WTC11 (cell line): Measurements from ENCODE around the gene NDUFA13. TPM values are rescaled to one million over a fixed set of nuclear protein-coding genes. Genes with fewer than 3 reads are reported as not detected.

Experiments used
- ATAC-seq: fragments of 200-7000 bp; cut with Tn5 transposase; 2 replicates; pipeline ENCODE4 v1.10.0; 2021; ENCODE audit warnings: mild to moderate bottlenecking, moderate library complexity
- CTCF ChIA-PET: fragments of 300-600 bp; sonication (Branson Sonifier 250); formaldehyde crosslinking; loops from one replicate; lab custom pipeline; 2021; ENCODE audit warnings: antibody characterized with exemption; lab: Charles Lee
- POLR2A ChIA-PET: fragments of 350-600 bp; sonication (Branson Sonifier 250); formaldehyde crosslinking; loops from one replicate; lab custom pipeline; 2021; ENCODE audit warnings: antibody characterized with exemption; lab: Charles Lee
- DNase-seq: peaks from one replicate; pipeline ENCODE4 v3.0.0; 2021; ENCODE audit warnings: low spot score
- H3K27ac Mint-ChIP-seq: 2 replicates; pipeline ENCODE4 v1.8.0; 2021; ENCODE audit warnings: mixed read lengths
- H3K27me3 Mint-ChIP-seq: 2 replicates; pipeline ENCODE4 v1.8.0; 2021; ENCODE audit warnings: low read depth, mild to moderate bottlenecking, moderate library complexity, mixed read lengths
- H3K36me3 Mint-ChIP-seq: 2 replicates; pipeline ENCODE4 v1.8.0; 2021; ENCODE audit warnings: mixed read lengths
- H3K4me1 Mint-ChIP-seq: 2 replicates; pipeline ENCODE4 v1.8.0; 2022; ENCODE audit warnings: mixed read lengths
- H3K4me3 Mint-ChIP-seq: 2 replicates; pipeline ENCODE4 v1.8.0; 2021; ENCODE audit warnings: mild to moderate bottlenecking, moderate library complexity, mixed read lengths
- H3K9me3 Mint-ChIP-seq: 2 replicates; pipeline ENCODE4 v1.8.0; 2021; ENCODE audit warnings: mixed read lengths
- CBFB ChIP-seq: sonication (generic); formaldehyde crosslinking; IDR thresholded peaks from 2 replicates; pipeline ENCODE4 v1.8.1; 2022; ENCODE audit warnings: mild to moderate bottlenecking, low read depth, missing genetic modification reagents
- CREM ChIP-seq: sonication (generic); formaldehyde crosslinking; IDR thresholded peaks from 2 replicates; pipeline ENCODE4 v1.8.1; 2022; ENCODE audit warnings: mild to moderate bottlenecking, missing genetic modification reagents, moderate library complexity
- GTF2I ChIP-seq: fragments of 250-450 bp; sonication (Bioruptor Pico); conservative IDR thresholded peaks from 2 replicates; pipeline ENCODE4 v1.4.0; 2021; ENCODE audit warnings: mild to moderate bottlenecking
- KAT7 ChIP-seq: sonication (generic); formaldehyde crosslinking; IDR thresholded peaks from 2 replicates; pipeline ENCODE4 v1.8.1; 2023; ENCODE audit warnings: missing genetic modification reagents, mild to moderate bottlenecking, borderline replicate concordance
- MXD4 ChIP-seq: fragments of 250-450 bp; sonication (Bioruptor Pico); IDR thresholded peaks from 2 replicates; pipeline ENCODE4 v1.8.0; 2021; ENCODE audit warnings: mild to moderate bottlenecking, moderate library complexity, borderline replicate concordance
- MYBL2 ChIP-seq: sonication (generic); formaldehyde crosslinking; IDR thresholded peaks from 2 replicates; pipeline ENCODE4 v1.8.1; 2023; ENCODE audit warnings: mild to moderate bottlenecking, moderate library complexity, missing genetic modification reagents
- NFE2L1 ChIP-seq: sonication (generic); formaldehyde crosslinking; IDR thresholded peaks from 2 replicates; pipeline ENCODE4 v1.8.1; 2023; ENCODE audit warnings: missing genetic modification reagents
- PRRX2 ChIP-seq: fragments of 250-450 bp; sonication (Bioruptor Pico); IDR thresholded peaks from 2 replicates; pipeline ENCODE4 v1.8.0; 2021; ENCODE audit warnings: mild to moderate bottlenecking
- SP1 ChIP-seq: sonication (generic); formaldehyde crosslinking; conservative IDR thresholded peaks from 2 replicates; pipeline ENCODE4 v1.8.1; 2022; ENCODE audit warnings: missing genetic modification reagents
- ZBTB21 ChIP-seq: sonication (generic); formaldehyde crosslinking; IDR thresholded peaks from 2 replicates; pipeline ENCODE4 v1.8.1; 2023; ENCODE audit warnings: mild to moderate bottlenecking, missing genetic modification reagents, borderline replicate concordance
- ZNF396 ChIP-seq: fragments of 250-450 bp; sonication (Bioruptor Pico); IDR thresholded peaks from 2 replicates; pipeline ENCODE4 v1.8.0; 2021; ENCODE audit warnings: mild to moderate bottlenecking, moderate library complexity, borderline replicate concordance
- ZNF423 ChIP-seq: fragments of 250-450 bp; sonication (Bioruptor Pico); IDR thresholded peaks from 2 replicates; pipeline ENCODE4 v2.1.2; 2022; ENCODE audit warnings: mild to moderate bottlenecking, moderate library complexity
- ZNF671 ChIP-seq: fragments of 250-450 bp; sonication (Bioruptor Pico); IDR thresholded peaks from 2 replicates; pipeline ENCODE4 v1.8.0; 2021; ENCODE audit warnings: mild to moderate bottlenecking
- total RNA-seq: library from RNA; stranded (reverse); gene quantifications from 3 replicates; pipeline ENCODE4 v1.2.3, GENCODE V29; 2021
- TF ChIP-seq, protein P1 (sequence below): sonication (generic); formaldehyde crosslinking; IDR thresholded peaks from 2 replicates; pipeline ENCODE4 v1.8.1; 2023; ENCODE audit warnings: mild to moderate bottlenecking, missing genetic modification reagents, moderate library complexity
- TF ChIP-seq, protein P2 (sequence below): sonication (generic); formaldehyde crosslinking; IDR thresholded peaks from 2 replicates; pipeline ENCODE4 v1.8.1; 2023; ENCODE audit warnings: mild to moderate bottlenecking, missing genetic modification reagents, borderline replicate concordance
- TF ChIP-seq, protein P3 (sequence below): sonication (generic); formaldehyde crosslinking; IDR thresholded peaks from 2 replicates; pipeline ENCODE4 v1.8.1; 2023; ENCODE audit warnings: mild to moderate bottlenecking, missing genetic modification reagents
- TF ChIP-seq, protein P4 (sequence below): fragments of 200-600 bp; IDR thresholded peaks from 2 replicates; pipeline ENCODE4 v1.8.0; 2022; ENCODE audit warnings: antibody characterized with exemption
- TF ChIP-seq, protein P5 (sequence below): sonication (generic); formaldehyde crosslinking; IDR thresholded peaks from 2 replicates; pipeline ENCODE4 v1.8.1; 2022; ENCODE audit warnings: mild to moderate bottlenecking, moderate library complexity, missing genetic modification reagents
- TF ChIP-seq, protein P6 (sequence below): sonication (generic); formaldehyde crosslinking; IDR thresholded peaks from 2 replicates; pipeline ENCODE4 v1.8.0; 2023; ENCODE audit warnings: missing genetic modification reagents

The NDUFA13 gene
- total RNA-seq, 1 experiment from 2014 or later, result 519 TPM

DNA sequence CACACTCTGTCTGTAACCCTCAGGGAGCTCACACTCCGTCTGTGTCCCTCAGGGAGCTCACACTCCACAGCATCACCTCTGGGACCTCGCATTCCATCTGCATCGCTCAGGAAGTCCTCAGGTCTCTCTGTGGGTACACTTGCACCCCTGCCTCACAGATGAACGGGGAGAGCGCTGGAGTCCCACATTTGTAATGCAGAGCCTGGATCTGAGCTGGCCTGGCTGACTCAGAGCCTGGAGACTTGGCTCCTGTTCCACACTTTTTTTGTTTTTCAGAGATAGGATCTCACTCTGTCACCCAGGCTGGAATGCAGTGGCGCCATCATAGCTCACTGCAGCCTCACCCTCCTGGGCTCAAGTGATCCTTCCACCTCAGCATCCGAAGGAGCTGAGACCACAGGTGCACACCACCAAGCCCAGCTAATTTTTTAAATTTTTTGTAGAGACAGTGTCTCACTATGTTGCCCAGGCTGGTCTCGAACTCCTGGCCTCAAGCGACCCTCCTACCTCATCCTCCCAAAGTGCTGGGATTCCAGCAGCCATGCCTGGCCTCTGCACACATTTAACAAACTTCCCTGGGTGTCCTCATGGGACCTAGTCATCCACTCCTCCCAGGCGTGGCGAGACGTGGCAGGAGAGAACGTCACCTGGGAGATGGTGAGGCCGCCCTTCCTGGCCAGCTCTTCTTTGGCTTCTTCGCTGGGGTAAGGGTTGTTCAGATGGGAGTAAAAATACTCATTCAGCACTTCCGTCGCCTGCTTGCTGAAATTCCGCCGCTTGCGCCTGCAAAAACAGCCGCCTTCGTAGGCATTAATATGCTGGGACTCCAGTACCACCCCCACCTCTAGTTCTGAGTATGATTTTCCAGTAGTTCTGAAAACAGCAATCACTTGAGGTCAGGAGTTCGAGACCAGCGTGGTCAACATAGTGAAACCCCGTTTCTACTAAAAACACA is 53.1 kb downstream of the NDUFA13 start:
- POLR2A ChIA-PET, result interaction anchor here (1.3 kb wide), 1 partner anchor 28 kb away, joined by 3 read pairs; no protein-coding TSS in a partner anchor
- TF ChIP-seq NFE2L1 (CRISPR knock-in tag), result no peak
- TF ChIP-seq PRRX2 (CRISPR knock-in tag), result no peak
- no peak for TF ChIP-seq ZBTB21 (CRISPR knock-in tag)
- TF ChIP-seq GTF2I (CRISPR knock-in tag), result no peak
- TF ChIP-seq, all 79 proteins: peak for 0
- ATAC-seq (no peak), DNase-seq (no peak)
- H3K4me3 Mint-ChIP-seq, result no peak overlapping the region
- no peaks in the 10 kb centered on the region for H3K4me1 Mint-ChIP-seq
- no peaks in the 10 kb centered on the region for H3K27me3 Mint-ChIP-seq
- H3K36me3 Mint-ChIP-seq, result peaks cover 11% of the 10 kb centered on the region
- CTCF ChIA-PET, result interaction anchor here (1.3 to 2.4 kb wide), 4 partner anchors 9 to 36 kb away, joined by 3 to 13 read pairs (median 6); no protein-coding TSS in a partner anchor
- H3K27ac Mint-ChIP-seq, result no peak overlapping the region
- H3K9me3 Mint-ChIP-seq, result peaks cover 12% of the 10 kb centered on the region

DNA sequence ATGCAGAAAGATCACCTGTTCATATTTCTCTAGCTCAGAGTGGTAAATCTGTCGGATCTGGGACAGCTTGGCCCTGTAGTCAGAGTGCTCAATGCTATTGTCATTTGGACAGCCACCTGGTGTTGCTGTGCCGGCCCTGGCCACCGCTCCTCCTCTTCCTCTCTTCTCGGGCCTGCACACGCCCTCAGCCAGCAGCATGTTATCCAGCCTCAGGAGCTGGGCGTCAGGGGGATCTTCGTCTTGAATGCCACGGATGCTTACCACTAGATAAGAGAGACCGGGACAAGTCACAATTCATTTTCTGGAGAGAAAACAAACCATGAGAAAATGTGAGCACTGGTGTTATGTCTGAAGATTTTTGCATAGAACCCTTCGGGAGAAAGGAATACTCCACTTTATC is 54.5 kb downstream of the NDUFA13 start:
- ChIA-PET CTCF (interaction anchor here (1.1 to 2.6 kb wide), 2 partner anchors 16 to 18 kb away, joined by 3 to 8 read pairs; no protein-coding TSS in a partner anchor), POLR2A (no interaction called here)
- ATAC-seq, result no peak
- no peak for DNase-seq
- Mint-ChIP-seq H3K4me1 (peaks cover 4% of the 10 kb centered on the region), H3K27me3 (no peaks in the 10 kb centered on the region; the same call in 1 of the 2 replicates), H3K36me3 (peaks cover 6% of the 10 kb centered on the region), H3K4me3 (no peak overlapping the region), H3K9me3 (peaks cover 8% of the 10 kb centered on the region), H3K27ac (no peak overlapping the region)
- TF ChIP-seq, protein P1, sequence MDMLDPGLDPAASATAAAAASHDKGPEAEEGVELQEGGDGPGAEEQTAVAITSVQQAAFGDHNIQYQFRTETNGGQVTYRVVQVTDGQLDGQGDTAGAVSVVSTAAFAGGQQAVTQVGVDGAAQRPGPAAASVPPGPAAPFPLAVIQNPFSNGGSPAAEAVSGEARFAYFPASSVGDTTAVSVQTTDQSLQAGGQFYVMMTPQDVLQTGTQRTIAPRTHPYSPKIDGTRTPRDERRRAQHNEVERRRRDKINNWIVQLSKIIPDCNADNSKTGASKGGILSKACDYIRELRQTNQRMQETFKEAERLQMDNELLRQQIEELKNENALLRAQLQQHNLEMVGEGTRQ, result no peak
- TF ChIP-seq CREM (no peak), SP1 (CRISPR knock-in tag) (no peak)
- TF ChIP-seq, protein P2, sequence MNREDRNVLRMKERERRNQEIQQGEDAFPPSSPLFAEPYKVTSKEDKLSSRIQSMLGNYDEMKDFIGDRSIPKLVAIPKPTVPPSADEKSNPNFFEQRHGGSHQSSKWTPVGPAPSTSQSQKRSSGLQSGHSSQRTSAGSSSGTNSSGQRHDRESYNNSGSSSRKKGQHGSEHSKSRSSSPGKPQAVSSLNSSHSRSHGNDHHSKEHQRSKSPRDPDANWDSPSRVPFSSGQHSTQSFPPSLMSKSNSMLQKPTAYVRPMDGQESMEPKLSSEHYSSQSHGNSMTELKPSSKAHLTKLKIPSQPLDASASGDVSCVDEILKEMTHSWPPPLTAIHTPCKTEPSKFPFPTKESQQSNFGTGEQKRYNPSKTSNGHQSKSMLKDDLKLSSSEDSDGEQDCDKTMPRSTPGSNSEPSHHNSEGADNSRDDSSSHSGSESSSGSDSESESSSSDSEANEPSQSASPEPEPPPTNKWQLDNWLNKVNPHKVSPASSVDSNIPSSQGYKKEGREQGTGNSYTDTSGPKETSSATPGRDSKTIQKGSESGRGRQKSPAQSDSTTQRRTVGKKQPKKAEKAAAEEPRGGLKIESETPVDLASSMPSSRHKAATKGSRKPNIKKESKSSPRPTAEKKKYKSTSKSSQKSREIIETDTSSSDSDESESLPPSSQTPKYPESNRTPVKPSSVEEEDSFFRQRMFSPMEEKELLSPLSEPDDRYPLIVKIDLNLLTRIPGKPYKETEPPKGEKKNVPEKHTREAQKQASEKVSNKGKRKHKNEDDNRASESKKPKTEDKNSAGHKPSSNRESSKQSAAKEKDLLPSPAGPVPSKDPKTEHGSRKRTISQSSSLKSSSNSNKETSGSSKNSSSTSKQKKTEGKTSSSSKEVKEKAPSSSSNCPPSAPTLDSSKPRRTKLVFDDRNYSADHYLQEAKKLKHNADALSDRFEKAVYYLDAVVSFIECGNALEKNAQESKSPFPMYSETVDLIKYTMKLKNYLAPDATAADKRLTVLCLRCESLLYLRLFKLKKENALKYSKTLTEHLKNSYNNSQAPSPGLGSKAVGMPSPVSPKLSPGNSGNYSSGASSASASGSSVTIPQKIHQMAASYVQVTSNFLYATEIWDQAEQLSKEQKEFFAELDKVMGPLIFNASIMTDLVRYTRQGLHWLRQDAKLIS (CRISPR knock-in tag), result no peak

DNA sequence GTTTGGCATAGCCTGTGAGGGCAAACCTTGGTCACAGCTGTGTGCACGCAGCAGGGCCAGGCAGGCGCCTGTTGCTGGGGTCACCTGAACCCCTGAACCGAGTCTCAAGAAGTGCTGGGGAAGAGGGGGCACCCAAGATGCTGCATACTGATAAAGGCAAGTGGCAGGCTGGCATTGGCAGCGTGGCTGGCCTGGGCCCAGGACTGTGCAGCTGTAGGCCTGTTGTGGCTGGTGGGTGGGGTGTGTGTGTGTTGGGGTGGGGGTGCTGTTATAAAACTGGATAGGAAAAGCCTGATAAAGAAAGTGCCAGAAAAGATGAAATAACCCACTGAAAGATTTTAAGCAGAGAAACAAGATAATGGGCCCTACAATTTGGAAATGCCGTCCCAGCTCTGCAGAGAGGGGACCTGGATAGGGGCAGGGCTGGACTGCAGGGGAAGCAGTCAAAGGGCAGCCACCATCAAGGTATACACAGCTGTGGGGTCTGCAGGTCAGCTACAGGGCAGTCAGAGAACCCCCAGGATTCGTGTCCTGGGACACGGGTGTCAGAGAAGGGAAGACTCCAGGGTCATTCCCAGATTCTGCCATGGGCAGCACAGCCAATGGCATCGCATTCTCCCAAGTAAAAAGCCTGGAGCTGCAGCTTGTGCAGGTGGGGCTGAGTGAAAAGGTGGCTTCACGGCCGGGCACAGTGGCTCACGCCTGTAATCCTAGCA is 55.2 kb downstream of the NDUFA13 start:
- Mint-ChIP-seq H3K27ac (no peak overlapping the region), H3K9me3 (peaks cover 8% of the 10 kb centered on the region), H3K4me1 (peaks cover 7% of the 10 kb centered on the region), H3K27me3 (no peaks in the 10 kb centered on the region; the same call in 1 of the 2 replicates), H3K4me3 (no peak overlapping the region), H3K36me3 (peaks cover 6% of the 10 kb centered on the region)
- no peak for DNase-seq
- POLR2A ChIA-PET, result interaction anchor here (0.5 to 0.6 kb wide), 2 partner anchors 51 to 1057 kb away, joined by 3 to 4 read pairs; no protein-coding TSS in a partner anchor
- no peak for ATAC-seq
- CTCF ChIA-PET, result interaction anchor here (1.0 to 2.6 kb wide), 3 partner anchors 17 to 66 kb away, joined by 3 to 8 read pairs (median 3); no protein-coding TSS in a partner anchor
- TF ChIP-seq CBFB (CRISPR knock-in tag) (no peak), CREM (no peak), ZNF671 (CRISPR knock-in tag) (no peak), MYBL2 (no peak), KAT7 (CRISPR knock-in tag) (no peak), ZNF423 (CRISPR knock-in tag) (no peak), ZNF396 (CRISPR knock-in tag) (no peak), MXD4 (CRISPR knock-in tag) (no peak)
- TF ChIP-seq, protein P3, sequence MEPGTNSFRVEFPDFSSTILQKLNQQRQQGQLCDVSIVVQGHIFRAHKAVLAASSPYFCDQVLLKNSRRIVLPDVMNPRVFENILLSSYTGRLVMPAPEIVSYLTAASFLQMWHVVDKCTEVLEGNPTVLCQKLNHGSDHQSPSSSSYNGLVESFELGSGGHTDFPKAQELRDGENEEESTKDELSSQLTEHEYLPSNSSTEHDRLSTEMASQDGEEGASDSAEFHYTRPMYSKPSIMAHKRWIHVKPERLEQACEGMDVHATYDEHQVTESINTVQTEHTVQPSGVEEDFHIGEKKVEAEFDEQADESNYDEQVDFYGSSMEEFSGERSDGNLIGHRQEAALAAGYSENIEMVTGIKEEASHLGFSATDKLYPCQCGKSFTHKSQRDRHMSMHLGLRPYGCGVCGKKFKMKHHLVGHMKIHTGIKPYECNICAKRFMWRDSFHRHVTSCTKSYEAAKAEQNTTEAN (CRISPR knock-in tag), result no peak
- TF ChIP-seq, protein P4, sequence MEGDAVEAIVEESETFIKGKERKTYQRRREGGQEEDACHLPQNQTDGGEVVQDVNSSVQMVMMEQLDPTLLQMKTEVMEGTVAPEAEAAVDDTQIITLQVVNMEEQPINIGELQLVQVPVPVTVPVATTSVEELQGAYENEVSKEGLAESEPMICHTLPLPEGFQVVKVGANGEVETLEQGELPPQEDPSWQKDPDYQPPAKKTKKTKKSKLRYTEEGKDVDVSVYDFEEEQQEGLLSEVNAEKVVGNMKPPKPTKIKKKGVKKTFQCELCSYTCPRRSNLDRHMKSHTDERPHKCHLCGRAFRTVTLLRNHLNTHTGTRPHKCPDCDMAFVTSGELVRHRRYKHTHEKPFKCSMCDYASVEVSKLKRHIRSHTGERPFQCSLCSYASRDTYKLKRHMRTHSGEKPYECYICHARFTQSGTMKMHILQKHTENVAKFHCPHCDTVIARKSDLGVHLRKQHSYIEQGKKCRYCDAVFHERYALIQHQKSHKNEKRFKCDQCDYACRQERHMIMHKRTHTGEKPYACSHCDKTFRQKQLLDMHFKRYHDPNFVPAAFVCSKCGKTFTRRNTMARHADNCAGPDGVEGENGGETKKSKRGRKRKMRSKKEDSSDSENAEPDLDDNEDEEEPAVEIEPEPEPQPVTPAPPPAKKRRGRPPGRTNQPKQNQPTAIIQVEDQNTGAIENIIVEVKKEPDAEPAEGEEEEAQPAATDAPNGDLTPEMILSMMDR, result no peak
- TF ChIP-seq, protein P5, sequence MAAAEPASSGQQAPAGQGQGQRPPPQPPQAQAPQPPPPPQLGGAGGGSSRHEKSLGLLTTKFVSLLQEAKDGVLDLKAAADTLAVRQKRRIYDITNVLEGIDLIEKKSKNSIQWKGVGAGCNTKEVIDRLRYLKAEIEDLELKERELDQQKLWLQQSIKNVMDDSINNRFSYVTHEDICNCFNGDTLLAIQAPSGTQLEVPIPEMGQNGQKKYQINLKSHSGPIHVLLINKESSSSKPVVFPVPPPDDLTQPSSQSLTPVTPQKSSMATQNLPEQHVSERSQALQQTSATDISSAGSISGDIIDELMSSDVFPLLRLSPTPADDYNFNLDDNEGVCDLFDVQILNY (CRISPR knock-in tag), result no peak
- TF ChIP-seq, protein P6, sequence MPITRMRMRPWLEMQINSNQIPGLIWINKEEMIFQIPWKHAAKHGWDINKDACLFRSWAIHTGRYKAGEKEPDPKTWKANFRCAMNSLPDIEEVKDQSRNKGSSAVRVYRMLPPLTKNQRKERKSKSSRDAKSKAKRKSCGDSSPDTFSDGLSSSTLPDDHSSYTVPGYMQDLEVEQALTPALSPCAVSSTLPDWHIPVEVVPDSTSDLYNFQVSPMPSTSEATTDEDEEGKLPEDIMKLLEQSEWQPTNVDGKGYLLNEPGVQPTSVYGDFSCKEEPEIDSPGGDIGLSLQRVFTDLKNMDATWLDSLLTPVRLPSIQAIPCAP (CRISPR knock-in tag), result no peak
